Neuronal stem cell (in vitro differentiated cells): ENCODE data around the gene PHACTR3.

Experiments
- DNase-seq: peaks from one replicate; pipeline ENCODE4 v3.0.0-alpha.2; 2013; ENCODE audit warnings: low spot score
- H2AFZ ChIP-seq: one replicate; pipeline ENCODE4 v1.6.1; 2013; ENCODE audit warnings: mild to moderate bottlenecking, low read length, inconsistent platforms
- H2AK5ac ChIP-seq: 2 replicates; pipeline ENCODE4 v1.6.1; 2013; ENCODE audit warnings: low read depth, mild to moderate bottlenecking, inconsistent platforms, low read length, moderate library complexity, mixed read lengths
- H2BK120ac ChIP-seq: 2 replicates; pipeline ENCODE4 v1.6.1; 2013; ENCODE audit warnings: low read depth, mild to moderate bottlenecking, inconsistent platforms, low read length, moderate library complexity, mixed read lengths
- H2BK12ac ChIP-seq: one replicate; pipeline ENCODE4 v1.6.1; 2013; ENCODE audit warnings: low read length, inconsistent platforms
- H2BK15ac ChIP-seq: 2 replicates; pipeline ENCODE4 v1.6.1; 2013; ENCODE audit warnings: mild to moderate bottlenecking, low read length, inconsistent platforms, mixed read lengths
- H2BK5ac ChIP-seq: one replicate; pipeline ENCODE4 v1.6.1; 2013; ENCODE audit warnings: inconsistent platforms, mild to moderate bottlenecking, low read length, moderate library complexity
- H3K14ac ChIP-seq: one replicate; pipeline ENCODE4 v1.6.1; 2013; ENCODE audit warnings: low read length, inconsistent platforms
- H3K18ac ChIP-seq: 2 replicates; pipeline ENCODE4 v1.6.1; 2013; ENCODE audit warnings: low read length, inconsistent platforms
- H3K23ac ChIP-seq: 2 replicates; pipeline ENCODE4 v1.6.1; 2013; ENCODE audit warnings: low read depth, mild to moderate bottlenecking, mixed read lengths, low read length, inconsistent platforms; ENCODE audit not compliant: poor library complexity
- H3K27ac ChIP-seq: replicated peaks from 3 replicates; pipeline ENCODE4 v1.5.1; 2013; ENCODE audit warnings: low read length, inconsistent platforms
- H3K27me3 ChIP-seq, 3 experiments: 2 replicates each; pipeline ENCODE4 v1.6.1; 2013; ENCODE audit warnings: low read length in 3 of 3, mild to moderate bottlenecking in 2 of 3, inconsistent platforms in 1 of 3, low read depth in 1 of 3, mixed read lengths in 1 of 3, moderate library complexity in 1 of 3; ENCODE audit not compliant: control insufficient read depth in 3 of 3, insufficient read depth in 3 of 3
- H3K36me3 ChIP-seq, 2 donors: replicated peaks in 1 of 2; 2 replicates each; pipeline ENCODE4 v1.6.1; 2013; ENCODE audit warnings: low read length in 2 of 2; ENCODE audit not compliant: control insufficient read depth in 2 of 2, insufficient read depth in 2 of 2
- H3K4ac ChIP-seq: 2 replicates; pipeline ENCODE4 v1.6.1; 2013; ENCODE audit warnings: inconsistent platforms, mild to moderate bottlenecking, low read length, moderate library complexity
- H3K4me1 ChIP-seq, 2 donors: 1 replicate in 1 of 2; 2 replicates in 1 of 2; pipeline ENCODE4 v1.6.1; 2013; ENCODE audit warnings: low read length in 2 of 2, low read depth in 1 of 2; ENCODE audit not compliant: control insufficient read depth in 2 of 2, insufficient read depth in 1 of 2
- H3K4me2 ChIP-seq: one replicate; pipeline ENCODE4 v1.6.1; 2013; ENCODE audit warnings: mild to moderate bottlenecking, low read length, inconsistent platforms; ENCODE audit not compliant: insufficient read depth, poor library complexity, severe bottlenecking
- H3K4me3 ChIP-seq, 2 donors: 2 replicates each; pipeline ENCODE4 v1.5.1; 2013; ENCODE audit warnings: low read length in 2 of 2, mild to moderate bottlenecking in 2 of 2, inconsistent platforms in 1 of 2, moderate library complexity in 1 of 2
- H3K79me1 ChIP-seq: one replicate; pipeline ENCODE4 v1.6.1; 2013; ENCODE audit warnings: low read depth, mild to moderate bottlenecking, inconsistent platforms, low read length, moderate library complexity
- H3K9ac ChIP-seq: one replicate; pipeline ENCODE4 v1.6.1; 2013; ENCODE audit warnings: mild to moderate bottlenecking, low read depth, low read length, inconsistent platforms; ENCODE audit not compliant: poor library complexity
- H3K9me3 ChIP-seq, 2 donors: replicated peaks in 1 of 2; 2 replicates each; pipeline versions ENCODE3 to v1.6.1; 2013; ENCODE audit warnings: low read length in 2 of 2, mild to moderate bottlenecking in 2 of 2, inconsistent platforms in 1 of 2, low read depth in 1 of 2, mixed read lengths in 1 of 2, moderate library complexity in 1 of 2; ENCODE audit not compliant: control insufficient read depth in 2 of 2, insufficient read depth in 1 of 2
- H4K8ac ChIP-seq: one replicate; pipeline ENCODE4 v1.6.1; 2013; ENCODE audit warnings: low read depth, mild to moderate bottlenecking, inconsistent platforms, low read length, moderate library complexity
- H4K91ac ChIP-seq: one replicate; pipeline ENCODE4 v1.6.1; 2013; ENCODE audit warnings: low read length, low read depth, mild to moderate bottlenecking, inconsistent platforms; ENCODE audit not compliant: poor library complexity
- WGBS, 2 donors: extraction: QIAGEN DNeasy Blood & Tissue Kit; methylation state at CpG; one replicate each; pipeline ENCODE4 v1.1.7; 2013; ENCODE audit warnings: missing lambda C conversion rate in 2 of 2, mixed read lengths in 1 of 2; ENCODE audit not compliant: insufficient read length in 2 of 2, insufficient replicate concordance in 1 of 2; ENCODE audit errors: extremely low coverage in 2 of 2; 5-methylcytosine and 5-hydroxymethylcytosine counted together

Gene PHACTR3

DNA sequence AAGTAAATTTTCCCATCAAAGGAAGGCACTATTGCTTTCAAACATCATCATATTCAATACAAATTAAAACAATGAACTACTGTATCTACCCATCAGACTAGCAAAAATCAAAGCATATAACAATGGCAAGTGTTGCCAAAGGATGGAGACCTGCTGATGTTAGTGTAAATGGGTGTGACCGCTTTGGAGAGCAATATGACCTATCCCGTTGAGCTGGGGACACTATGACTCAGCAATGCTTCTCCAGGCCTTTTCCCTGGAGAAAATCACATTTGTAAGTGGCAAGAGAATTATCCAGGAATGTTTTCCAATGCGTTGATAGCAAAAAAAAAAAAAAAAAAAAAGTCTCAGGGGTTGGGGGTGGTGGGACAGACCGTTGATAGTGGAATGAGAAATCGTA, 46.1 kb downstream of the PHACTR3 start:
- Histone ChIP-seq H2AFZ (no peak overlapping the region), H4K8ac (no peak overlapping the region), H3K14ac (no peak overlapping the region), H3K9ac (no peak overlapping the region), H2BK120ac (no peak overlapping the region), H2BK5ac (no peak overlapping the region), H3K79me1 (no peaks in the 10 kb centered on the region), H2BK15ac (no peak overlapping the region), H3K27me3 (no peaks in the 10 kb centered on the region), H3K4me2 (no peak overlapping the region), H3K9me3 (peaks cover 0 to 13% of the 10 kb centered on the region in 2 donors), H3K4me1 (no peaks in the 10 kb centered on the region), H3K36me3 (no peaks in the 10 kb centered on the region), H3K27ac (no peak overlapping the region), H3K18ac (no peak overlapping the region), H3K4me3 (no peak overlapping the region), H2AK5ac (no peak overlapping the region), H2BK12ac (no peak overlapping the region), H3K23ac (no peak overlapping the region), H4K91ac (no peak overlapping the region), H3K4ac (no peak overlapping the region)
- whole genome bisulfite sequencing, 2 donors = no CpG with 5 or more reads among the region's 5 CpGs
- DNase-seq = no peak

DNA sequence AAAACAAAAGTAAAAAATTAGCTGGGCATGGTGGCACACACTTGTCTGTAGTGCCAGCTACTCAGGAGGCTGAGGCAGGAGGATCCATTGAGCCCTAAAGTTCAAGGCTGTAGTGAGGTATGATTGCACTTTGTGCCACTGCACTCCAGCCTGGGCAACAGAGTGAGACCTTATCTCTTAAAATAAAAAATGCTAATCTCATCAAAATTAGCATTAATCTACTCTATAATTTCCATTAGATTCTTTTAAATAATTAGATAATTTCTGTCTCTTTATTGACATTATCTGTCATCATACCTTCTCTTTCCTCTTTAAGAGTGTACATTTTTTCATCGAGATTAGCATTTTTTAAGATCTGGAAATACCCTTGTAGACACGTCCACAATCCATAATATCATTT, 48.0 kb downstream of the PHACTR3 start:
- Histone ChIP-seq H3K4me1 (no peaks in the 10 kb centered on the region), H3K4ac (no peak overlapping the region), H2BK12ac (no peak overlapping the region), H2BK15ac (no peak overlapping the region), H2BK5ac (no peak overlapping the region), H3K18ac (no peak overlapping the region), H2AFZ (no peak overlapping the region), H3K4me3 (no peak overlapping the region), H4K91ac (no peak overlapping the region), H3K4me2 (no peak overlapping the region), H3K27ac (no peak overlapping the region), H4K8ac (no peak overlapping the region), H3K14ac (no peak overlapping the region), H3K23ac (no peak overlapping the region), H2AK5ac (no peak overlapping the region), H3K36me3 (no peaks in the 10 kb centered on the region), H3K79me1 (no peaks in the 10 kb centered on the region), H3K9ac (no peak overlapping the region), H2BK120ac (no peak overlapping the region), H3K9me3 (peaks cover 1 to 11% of the 10 kb centered on the region in 2 donors), H3K27me3 (no peaks in the 10 kb centered on the region)
- DNase-seq = no peak
- no CpG with 5 or more reads among the region's 2 CpGs for WGBS, 2 donors

DNA sequence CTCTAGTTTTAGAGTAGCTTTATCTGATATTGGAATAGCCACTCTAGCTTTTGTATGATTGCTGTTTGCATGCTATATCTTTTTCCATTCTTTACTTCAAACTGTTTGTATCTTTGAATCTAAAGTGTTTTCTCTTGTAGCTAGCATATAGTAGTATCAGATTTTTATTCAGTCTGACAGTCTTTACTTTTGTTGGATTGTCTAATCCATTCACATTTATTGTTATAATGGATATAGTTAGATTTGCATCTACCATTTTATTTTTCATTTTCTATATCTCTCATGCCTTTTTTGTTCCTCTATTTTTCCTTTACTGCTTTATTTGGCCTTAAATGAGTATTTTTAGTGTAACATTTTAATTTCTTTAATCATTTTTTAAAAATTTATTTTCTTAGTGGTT, 52.1 kb downstream of the PHACTR3 start:
- no peaks in the 10 kb centered on the region for H3K36me3 ChIP-seq

DNA sequence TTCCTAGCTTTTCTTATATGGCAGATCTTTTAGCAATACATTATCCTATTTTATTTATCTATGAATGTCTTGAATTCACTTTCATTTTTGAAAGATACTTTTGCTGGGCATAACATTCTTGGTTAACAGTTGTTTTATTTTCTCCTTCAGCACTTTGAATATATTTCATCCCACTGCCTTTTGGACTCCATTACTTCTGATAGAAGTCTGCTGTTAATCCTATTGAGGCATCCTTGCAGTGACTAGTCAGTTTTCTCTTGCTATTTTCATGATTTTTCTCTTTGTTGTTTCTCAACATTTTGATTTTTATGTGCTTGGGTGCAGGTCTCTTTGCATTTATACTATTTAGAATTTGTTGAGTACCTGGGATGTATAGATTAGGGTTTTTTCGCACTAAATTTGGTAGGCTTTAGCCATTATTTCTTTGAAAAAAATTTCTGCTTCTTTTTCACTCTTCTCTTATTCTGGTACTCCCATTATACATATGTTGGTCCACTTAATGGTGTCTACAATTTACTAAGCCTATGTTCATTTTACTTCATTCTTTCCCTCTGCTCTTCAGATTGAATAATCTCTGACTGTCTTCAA, 53.2 kb downstream of the PHACTR3 start:
- H2BK5ac ChIP-seq = no peak overlapping the region
- H3K23ac ChIP-seq = no peak overlapping the region
- no peak overlapping the region for H2BK15ac ChIP-seq
- H2AK5ac ChIP-seq = no peak overlapping the region
- H2AFZ ChIP-seq = no peak overlapping the region
- H2BK12ac ChIP-seq = no peak overlapping the region
- no peak overlapping the region for H3K9ac ChIP-seq
- H3K27me3 ChIP-seq = no peaks in the 10 kb centered on the region
- DNase-seq = no peak
- no peaks in the 10 kb centered on the region for H3K79me1 ChIP-seq
- no peak overlapping the region for H3K14ac ChIP-seq
- no CpG with 5 or more reads among the region's 1 CpG for WGBS, 2 donors
- no peak overlapping the region for H3K4ac ChIP-seq
- no peak overlapping the region for H3K18ac ChIP-seq
- H3K36me3 ChIP-seq = no peaks in the 10 kb centered on the region
- no peak overlapping the region for H4K91ac ChIP-seq
- no peak overlapping the region for H3K4me3 ChIP-seq
- H3K4me1 ChIP-seq = no peaks in the 10 kb centered on the region
- no peak overlapping the region for H2BK120ac ChIP-seq
- no peak overlapping the region for H4K8ac ChIP-seq
- H3K4me2 ChIP-seq = no peak overlapping the region
- H3K27ac ChIP-seq = no peak overlapping the region
- peaks cover 5 to 9% of the 10 kb centered on the region in 2 donors for H3K9me3 ChIP-seq

More for the DNA sequence above, 52.1 kb downstream of the PHACTR3 start:
- H3K9me3 ChIP-seq = peaks cover 5 to 10% of the 10 kb centered on the region in 2 donors
- H3K9ac ChIP-seq = no peak overlapping the region
- no peak overlapping the region for H3K4me3 ChIP-seq
- H3K14ac ChIP-seq = no peak overlapping the region
- no peak overlapping the region for H3K4ac ChIP-seq
- H2BK5ac ChIP-seq = no peak overlapping the region
- no peak overlapping the region for H4K8ac ChIP-seq
- no peak overlapping the region for H2BK15ac ChIP-seq
- no peak overlapping the region for H3K4me2 ChIP-seq
- DNase-seq = no peak
- no peaks in the 10 kb centered on the region for H3K27me3 ChIP-seq
- no peaks in the 10 kb centered on the region for H3K79me1 ChIP-seq
- H2BK120ac ChIP-seq = no peak overlapping the region
- H3K18ac ChIP-seq = no peak overlapping the region
- no peaks in the 10 kb centered on the region for H3K4me1 ChIP-seq
- no peak overlapping the region for H2AK5ac ChIP-seq
- no peak overlapping the region for H2BK12ac ChIP-seq
- no peak overlapping the region for H3K23ac ChIP-seq
- H3K27ac ChIP-seq = no peak overlapping the region
- H2AFZ ChIP-seq = no peak overlapping the region
- H4K91ac ChIP-seq = no peak overlapping the region
